Dedifferentiated amniotic fluid mesenchymal stem cell (primary cell): ENCODE results near the gene FRMD4A.

Source experiments
- DNase-seq: peaks from one replicate; pipeline ENCODE4 v3.0.0-alpha.2; 2016; ENCODE audit errors: extremely low spot score

FRMD4A gene

GRCh38 chr10:13654118-13654830 is 676.5 kb downstream of the FRMD4A start:
- DNase-seq: no peak

GRCh38 chr10:13652860-13653259 is 677.9 kb downstream of the FRMD4A start:
- DNase-seq: no peak

- DNase-seq: no peak
Measured at GRCh38 chr10:13651969-13652720, 678.6 kb downstream of the FRMD4A start.

- no peak for DNase-seq
Measured at GRCh38 chr10:13650961-13651360, 679.8 kb downstream of the FRMD4A start.

GRCh38 chr10:13649844-13650520 is 680.7 kb downstream of the FRMD4A start:
- DNase-seq: no peak

- no peak for DNase-seq
Measured at GRCh38 chr10:13648425-13648824, 682.3 kb downstream of the FRMD4A start.

GRCh38 chr10:13644866-13645265 is 685.9 kb downstream of the FRMD4A start:
- DNase-seq: no peak

- DNase-seq: no peak
Measured at GRCh38 chr10:13643016-13643415, 687.7 kb downstream of the FRMD4A start.

GRCh38 chr10:13642293-13642692 is 688.4 kb downstream of the FRMD4A start:
- no peak for DNase-seq

GRCh38 chr10:13637894-13638293 is 692.8 kb downstream of the FRMD4A start:
- DNase-seq: no peak

- DNase-seq: no peak
Measured at GRCh38 chr10:13637303-13637856, 693.3 kb downstream of the FRMD4A start.

- no peak for DNase-seq
Measured at GRCh38 chr10:13636776-13637175, 693.9 kb downstream of the FRMD4A start.

GRCh38 chr10:13634207-13634606 is 696.5 kb downstream of the FRMD4A start:
- no peak for DNase-seq

- no peak for DNase-seq
Measured at GRCh38 chr10:13633689-13634088, 697.0 kb downstream of the FRMD4A start.

- DNase-seq: no peak
Measured at GRCh38 chr10:13632884-13633440, 697.8 kb downstream of the FRMD4A start.

- no peak for DNase-seq
Measured at GRCh38 chr10:13632440-13632839, 698.3 kb downstream of the FRMD4A start.

- no peak for DNase-seq
Measured at GRCh38 chr10:13631594-13631993, 699.1 kb downstream of the FRMD4A start.

- DNase-seq: no peak
Measured at GRCh38 chr10:13630231-13630630, 700.5 kb downstream of the FRMD4A start.

- no peak for DNase-seq
Measured at GRCh38 chr10:13629116-13629515, 701.6 kb downstream of the FRMD4A start.

GRCh38 chr10:13628661-13629060 is 702.1 kb downstream of the FRMD4A start:
- no peak for DNase-seq

GRCh38 chr10:13627459-13628310 is 703.0 kb downstream of the FRMD4A start:
- no peak for DNase-seq
